GM19240 (cell line): ENCODE data around the gene GNAQ.

Source experiments
- DNase-seq: peaks from one replicate; pipeline ENCODE4 v3.0.0; 2011; ENCODE audit warnings: low spot score; ENCODE audit not compliant: insufficient read length

The GNAQ gene

DNA sequence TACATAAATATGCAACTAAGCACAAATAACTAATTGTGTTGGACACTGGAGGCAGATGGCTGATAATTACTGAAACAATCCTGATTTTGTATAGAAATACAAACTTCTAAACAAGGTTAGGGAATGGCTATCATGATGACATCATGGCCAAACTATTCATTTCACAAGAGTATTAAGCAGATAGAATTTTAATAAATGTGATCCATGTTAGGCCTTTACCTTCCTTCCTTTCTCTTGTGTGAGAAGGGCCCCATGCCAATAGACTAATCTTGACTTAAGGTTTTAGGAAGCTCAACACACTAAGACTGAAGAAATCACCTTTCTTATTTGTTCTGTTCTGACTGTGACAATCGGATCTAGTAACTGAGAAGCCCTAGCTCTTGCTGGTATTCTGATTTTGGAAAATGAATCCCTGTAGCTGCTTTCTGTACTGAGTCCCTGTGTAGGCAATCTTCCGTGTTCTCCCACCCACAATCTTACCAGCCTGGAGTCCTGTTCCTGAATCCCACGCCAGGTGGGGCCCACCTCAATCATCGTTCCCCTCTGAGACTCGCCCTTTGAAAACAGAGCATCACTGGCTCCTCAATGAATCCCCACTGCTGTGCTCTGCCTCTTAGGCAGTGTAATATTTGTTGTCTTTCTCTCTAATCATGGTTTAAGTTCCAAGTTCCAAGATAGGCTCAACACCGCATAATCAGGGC lies 214.8 kb downstream of the GNAQ start:
- no peak for DNase-seq

DNA sequence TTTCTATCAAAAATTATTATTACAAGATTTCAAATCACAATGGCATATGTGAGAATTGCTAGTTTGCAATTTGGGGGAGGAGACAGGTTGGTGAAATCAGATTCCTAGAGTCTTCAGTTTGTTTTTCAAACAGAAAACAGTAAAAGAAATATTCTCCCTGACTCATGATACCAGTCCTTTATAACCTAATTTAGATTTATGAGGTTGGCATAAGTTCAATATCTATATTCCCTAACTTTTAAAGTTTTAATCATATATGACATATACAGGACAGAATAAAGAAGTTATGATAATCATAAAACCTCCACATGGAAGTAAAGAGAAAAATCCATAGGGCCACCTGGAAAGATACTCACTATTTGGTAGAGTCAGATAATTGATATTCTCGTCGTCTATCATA lies 216.4 kb downstream of the GNAQ start:
- DNase-seq, result no peak

DNA sequence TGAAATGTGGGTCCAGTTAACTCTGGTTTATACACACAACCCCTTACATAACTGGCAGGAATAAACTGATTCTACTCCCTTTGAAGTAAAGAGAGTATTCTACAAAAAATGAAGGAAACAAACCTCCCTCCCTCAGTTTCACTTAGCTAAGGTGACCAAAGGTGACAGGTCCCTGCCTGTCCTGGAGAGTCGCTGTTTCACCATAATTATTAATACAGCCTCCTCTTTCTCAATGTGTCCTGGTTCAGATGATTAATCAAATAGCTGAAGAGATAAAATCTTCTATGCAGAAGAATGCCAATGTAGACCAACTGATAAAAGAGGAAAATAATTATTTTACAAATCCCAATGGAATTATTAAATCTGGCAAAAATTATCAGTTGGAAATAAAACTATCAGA lies 219.8 kb downstream of the GNAQ start:
- DNase-seq, result no peak

DNA sequence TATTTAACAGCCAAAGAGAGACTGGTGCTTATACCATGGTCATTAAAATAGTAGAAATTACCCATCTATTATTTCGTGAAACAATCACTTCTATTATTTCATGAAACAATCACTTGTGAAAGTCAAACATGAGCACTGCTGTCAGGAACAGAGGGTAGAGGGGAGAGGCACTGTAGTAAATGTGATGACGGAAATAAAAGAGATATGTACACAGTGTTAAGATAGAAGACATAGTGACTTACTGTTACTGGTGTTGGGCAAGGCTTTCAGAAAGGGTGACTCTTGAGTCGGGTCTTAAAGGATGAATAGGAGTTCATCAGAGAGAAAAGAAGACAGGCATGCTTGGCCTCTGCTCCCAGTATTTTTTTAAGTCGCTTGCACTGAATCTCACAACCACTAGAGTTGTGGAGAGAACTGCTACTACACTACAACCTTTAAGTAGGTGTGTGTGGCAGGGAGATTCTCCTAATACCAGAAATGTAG lies 220.9 kb downstream of the GNAQ start:
- no peak for DNase-seq

DNA sequence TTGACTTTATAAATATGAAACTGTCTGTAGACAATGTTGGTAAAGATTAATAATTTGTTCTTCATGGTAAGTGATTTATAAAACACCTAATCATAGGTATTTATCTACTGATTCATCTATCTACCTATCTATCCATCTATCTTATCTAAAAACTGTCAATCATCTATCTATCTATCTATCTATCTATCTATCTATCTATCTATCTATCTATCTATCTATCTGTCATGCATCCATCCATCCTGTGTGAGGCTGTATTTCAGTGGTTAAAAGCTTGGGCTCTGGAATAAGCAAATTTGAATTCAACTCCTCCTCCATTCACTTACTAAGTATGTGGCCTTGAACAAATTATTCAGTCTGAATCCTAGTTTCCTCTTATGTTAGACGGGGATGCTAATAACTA lies 221.6 kb downstream of the GNAQ start:
- DNase-seq, result no peak

DNA sequence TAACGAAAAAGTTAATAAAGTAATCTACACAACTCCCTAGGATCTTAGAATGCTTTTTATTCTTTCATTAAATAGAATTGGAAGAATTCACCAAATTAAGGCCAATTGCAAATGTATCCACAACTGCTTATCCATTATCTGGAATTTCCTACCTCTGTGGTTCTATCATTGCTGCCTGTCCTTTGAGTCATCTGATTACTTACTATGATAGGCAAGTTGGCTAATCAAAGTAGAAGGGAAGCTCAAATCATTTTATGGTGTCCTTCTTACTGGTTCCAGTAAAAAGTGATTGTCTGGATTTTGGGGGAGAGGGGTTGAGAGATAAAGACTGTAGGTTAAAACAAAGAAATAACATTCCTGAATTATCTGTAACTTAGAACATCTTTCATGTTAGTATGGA lies 222.1 kb downstream of the GNAQ start:
- no peak for DNase-seq

DNA sequence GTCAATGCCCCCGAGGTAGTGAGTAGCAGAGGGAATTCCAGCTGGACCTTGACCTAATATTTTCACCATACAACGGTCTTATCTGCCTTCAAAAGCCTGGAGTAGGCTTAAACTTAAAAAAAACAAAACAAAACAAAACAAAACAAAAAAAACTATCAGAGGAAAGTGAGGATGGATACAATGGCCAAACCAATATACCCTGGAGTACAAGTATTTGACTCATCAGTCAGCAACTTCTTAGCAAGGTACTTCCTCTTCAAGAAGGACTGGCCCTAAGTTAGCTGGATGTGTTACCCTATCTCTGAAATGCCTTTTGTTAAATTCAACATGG lies 222.9 kb downstream of the GNAQ start:
- DNase-seq, result no peak

DNA sequence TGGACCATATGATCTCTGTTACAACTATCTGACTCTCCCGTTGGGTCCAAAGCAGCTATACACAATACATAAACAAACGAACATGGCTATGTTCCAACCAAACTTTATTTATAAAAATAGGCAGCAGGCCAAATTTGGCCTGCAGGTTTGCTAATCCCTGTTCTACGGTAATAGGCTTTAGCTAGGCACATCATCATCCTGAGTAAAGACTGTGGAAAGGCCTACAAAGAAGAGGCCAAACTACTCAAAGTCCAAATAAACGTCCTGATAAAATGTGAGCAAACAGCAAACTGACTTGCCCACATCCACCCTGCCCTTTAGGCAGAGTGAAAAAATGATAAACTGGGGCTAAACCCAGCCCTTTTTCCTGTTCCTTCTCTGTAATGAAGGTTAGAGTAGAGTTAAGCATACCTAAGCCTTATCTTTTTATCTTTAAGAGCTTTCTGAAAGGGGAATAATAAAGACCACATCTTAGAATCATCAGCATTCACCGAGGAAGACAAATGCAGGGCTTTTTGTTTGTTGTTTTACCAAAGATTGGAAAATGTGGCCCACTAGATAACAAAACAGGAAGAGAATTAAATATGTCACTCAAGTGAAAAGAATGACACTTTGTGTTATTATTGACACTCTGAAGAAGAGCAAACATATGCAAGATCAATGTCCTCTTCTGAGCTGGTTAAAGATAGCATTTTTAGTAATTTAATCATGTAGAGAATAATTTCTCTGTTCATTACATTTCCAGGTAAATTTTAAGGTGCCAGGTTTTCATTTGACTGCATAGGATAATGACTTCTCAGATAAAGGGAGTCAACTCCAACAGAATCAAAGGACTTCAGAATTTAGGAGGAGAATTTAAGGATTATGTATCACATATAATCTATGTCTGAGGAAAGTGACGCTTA lies 223.5 kb downstream of the GNAQ start:
- no peak for DNase-seq

DNA sequence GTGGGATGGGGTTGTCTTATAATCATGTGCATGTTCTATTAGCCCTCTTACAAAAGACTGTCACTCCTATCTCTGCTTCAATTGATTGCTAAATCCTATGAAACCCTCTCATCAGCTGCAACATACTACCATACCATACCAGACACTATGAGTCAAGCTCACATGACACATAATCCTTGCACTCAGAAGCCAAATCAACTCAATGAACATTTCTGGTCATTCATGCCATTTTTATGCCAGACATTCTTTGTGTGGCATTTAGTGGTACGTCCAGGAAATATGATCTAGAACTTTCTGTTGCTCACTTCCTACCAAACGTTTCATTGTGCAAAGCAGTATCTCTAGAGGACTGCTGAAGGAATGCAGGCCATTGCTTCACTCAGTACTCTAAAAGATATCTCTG lies 224.3 kb downstream of the GNAQ start:
- no peak for DNase-seq

DNA sequence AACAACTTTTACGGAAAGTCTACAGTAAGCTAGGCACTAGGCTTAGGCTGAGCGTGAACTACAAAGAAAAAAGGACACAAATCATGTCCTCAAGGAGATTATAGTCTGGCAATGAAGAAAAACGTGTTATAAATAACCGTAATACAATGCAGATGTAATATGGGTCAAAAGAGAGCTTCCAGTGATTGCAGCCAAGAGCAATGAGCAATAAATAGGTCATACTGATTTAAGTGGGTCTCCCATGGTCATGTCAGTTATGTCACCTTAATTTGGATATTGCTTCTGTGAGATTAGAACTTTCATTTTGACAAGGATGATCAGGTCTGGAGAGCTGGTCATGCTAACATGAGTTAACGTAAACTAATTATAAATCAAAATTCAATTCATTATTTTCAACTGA lies 224.9 kb downstream of the GNAQ start:
- no peak for DNase-seq

DNA sequence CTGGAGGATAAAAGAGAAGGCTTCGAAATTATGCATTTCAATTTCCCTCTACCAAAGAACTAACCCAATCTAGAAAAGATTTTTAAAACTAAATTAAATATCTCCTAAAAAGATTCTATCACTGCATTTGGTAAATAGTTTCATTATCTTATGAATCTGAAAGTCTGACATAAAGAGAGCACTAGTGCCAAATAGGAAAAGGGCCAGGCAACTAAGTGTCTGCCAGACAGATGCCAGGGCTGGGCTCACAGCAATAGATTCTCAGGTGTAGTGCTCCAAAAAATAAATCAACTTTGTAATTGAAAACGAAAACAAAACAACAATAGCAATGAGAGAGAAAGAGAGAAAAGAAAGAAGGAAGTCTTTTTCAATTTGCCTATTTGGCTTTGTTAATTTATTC lies 225.8 kb downstream of the GNAQ start:
- DNase-seq, result no peak

DNA sequence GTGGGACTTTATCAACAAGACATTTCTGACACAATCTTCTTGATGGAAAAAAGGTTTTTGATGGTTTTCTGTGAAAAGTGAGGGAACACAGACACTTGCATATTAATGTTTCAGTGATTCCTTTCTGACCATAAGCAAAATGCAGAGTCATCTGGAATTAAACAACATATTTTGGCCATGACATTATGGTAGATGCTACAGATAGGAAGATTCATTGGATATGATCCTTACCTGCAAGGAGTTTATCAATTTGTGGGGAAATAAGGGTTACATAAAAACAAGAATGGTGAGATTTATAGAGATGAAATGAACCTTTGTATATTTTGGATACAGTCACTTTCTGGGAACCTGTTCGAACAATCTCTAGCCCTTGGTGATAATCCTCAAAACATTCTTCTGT lies 228.2 kb downstream of the GNAQ start:
- no peak for DNase-seq

DNA sequence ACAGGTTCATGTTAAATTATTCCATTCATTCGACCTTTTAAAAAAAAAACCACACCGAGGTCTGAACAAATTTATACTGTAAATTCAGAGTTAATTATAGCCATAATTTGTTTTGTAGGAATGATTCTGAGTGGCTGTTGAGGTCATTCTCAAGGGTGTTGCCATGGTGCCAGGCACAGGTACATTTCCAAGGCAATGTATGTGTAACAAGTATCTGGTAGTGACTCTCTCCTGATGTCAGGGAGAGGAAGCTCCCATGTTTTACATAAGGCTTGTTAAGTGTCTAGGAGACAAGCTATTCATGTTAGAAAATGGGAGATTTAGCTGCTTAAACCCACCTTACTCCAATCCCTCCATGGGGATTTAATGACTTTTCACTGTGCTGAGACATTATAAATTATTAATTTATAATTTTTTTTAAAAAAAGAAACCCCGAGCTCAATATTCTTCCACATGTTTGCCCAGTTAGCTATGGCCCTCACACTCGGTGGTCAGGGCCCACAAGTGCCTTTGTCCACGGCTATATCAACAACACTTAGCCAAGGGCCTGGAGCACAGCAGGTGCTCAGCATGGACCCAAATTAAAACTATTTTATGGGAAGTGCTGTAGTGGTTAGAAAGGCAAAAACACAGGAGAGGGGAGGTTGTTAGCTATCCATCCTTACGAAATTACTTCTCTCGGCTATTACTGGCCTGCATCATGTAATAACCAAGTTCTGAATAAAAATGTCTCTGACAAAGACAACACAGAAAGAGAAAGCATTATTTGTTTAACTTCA lies 228.9 kb downstream of the GNAQ start:
- no peak for DNase-seq

DNA sequence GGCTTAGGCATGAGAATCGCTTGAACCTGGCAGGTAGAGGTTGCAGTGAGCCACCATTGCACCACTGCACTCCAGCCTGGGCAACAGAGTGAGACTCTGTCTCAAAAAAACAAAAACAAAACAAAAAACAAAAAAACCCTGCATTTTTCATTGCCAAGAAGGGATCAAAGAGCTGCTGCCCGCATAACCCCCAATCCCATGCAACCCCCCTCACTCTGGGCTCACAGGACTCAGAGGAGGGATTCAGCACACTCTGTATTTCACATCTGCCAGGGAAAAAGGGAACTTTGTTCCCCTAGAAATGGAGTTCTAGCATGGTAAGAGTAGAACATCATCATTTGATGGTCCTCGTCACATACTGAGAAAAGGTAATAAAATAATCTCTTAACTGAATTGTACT lies 229.5 kb downstream of the GNAQ start:
- no peak for DNase-seq

DNA sequence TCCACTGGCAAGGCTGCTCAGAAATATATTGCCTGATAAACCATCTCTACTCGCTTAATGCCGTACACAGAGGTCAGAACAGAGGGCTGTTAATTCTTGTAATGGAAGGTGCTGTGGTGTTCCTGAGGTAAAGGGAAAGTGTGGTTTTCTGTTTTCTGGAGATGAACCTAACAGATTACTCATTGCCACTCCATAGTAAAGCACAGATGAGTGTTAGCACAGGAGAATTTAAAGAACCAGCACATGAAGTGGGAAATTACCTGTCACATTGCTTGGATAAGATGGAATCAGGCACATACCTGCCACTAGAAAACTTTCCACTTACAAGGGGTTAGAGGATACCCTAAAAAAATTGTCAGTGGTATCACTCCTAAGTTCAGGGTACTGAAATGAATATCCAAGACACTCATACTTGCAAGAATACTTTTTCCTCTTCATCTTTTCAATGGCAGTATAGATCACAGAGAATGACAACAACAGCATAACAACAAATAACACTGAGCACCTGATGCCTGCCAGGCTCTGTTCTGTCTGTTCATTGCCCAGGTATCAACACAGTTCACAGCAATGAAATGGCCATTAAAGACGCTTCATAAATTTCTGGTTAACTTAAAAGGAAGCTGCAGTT lies 230.6 kb downstream of the GNAQ start:
- DNase-seq, result no peak

DNA sequence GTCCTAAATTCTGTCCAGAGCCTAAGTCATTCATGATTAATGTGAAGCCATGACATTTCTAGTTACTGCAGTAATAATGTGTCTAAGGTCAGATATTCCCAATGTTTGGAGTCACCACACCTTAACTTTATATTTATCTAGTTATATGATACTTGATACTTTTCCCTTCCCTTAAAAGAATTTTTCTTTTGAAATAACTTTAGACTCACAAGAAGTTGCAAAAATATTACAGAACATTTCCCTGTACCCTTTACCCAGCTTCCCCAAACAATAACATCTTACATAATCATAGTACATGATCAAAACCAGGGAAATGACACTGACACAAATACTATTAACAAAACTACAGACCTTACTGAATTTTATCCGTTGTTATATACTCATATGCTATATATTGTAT lies 233.5 kb downstream of the GNAQ start:
- no peak for DNase-seq

DNA sequence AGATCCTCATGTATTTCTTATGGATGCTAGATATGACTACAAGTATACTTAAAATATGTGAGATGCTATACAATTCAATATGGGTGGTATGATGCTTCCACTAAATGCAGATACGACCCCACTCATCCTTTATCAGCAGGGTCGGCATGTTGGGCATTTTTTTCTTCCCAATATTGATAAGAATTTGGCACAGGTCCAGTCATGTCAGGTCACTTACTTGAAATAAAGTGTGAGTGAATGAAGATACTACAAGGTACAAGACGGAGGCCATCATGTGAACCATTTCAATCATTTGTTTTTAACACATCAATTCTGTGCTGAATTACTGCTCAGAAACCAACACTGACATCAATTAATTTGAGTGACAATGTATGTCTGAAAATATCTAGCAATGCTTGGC lies 236.6 kb downstream of the GNAQ start:
- DNase-seq, result no peak

DNA sequence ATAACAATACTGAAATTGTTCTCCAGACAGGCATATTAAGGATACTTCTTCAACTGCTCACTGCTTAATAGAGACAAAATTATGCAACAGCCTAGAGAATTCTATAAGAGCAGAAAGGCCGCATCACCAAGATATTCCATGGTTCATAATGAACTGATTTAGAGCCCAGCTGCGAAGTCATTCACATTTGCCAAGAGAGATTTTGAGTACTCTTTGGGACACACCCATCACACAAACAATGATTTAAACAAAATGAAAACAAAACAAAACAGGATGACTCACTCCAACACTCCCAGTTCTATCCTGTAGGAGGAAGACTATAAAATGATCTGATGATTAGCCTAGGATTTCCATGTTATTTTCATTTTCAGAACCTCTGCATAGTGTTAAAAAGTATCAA lies 237.8 kb downstream of the GNAQ start:
- no peak for DNase-seq

DNA sequence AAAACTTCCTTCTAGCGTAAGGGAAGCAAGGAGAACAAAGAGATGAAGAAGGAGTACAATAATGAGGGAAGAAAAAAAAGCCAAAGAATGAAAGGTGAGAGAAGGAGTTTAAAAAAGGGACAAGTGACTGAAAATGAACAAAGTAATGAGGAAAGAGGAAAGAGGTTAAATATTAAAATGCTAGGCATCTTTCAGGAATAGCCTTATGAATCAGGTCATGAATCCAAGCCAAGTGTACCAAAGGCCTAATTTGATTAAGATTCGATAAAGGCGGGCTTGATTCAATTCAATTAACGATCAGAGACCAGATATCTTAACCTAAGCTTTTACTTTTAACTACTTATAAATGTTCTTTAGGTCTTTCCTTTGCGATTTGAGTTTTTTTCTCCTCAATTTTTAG lies 241.7 kb downstream of the GNAQ start:
- no peak for DNase-seq

DNA sequence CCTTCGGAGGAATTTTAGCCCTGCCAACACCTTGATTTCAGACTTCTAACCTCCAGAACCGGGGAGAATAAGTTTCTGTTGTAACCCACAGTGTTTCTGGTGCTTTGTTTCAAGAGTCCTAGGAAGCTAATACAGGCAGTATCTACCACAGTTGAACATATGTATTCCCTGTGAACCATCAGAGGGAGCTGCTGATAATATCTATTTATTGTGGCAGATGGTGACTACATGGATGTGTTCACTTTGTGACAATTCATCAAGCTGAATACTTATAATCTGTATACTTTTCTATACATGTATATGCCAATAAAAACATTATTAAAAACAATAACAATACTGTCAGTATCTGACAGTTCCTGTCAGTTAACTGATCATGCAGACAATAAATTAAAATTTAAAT lies 246.3 kb downstream of the GNAQ start:
- no peak for DNase-seq

DNA sequence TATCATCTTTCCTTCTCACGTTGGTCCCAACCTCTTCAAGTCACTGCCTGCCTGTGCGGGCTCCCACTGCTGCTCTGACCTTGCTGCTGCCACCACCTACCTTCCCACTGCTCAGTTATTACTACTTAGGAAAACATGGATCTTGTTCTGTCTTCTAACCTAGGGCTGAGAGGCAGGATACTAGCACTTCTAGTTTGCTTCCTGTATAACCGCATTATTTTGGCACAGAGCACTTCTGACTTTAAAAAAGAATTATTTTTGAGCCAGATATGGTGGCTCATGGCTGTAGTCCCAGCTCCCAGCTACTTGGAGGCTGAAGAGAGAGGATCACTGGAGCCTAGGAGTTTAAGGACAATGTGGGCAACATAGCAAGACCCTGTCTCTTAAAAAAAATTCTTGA lies 248.1 kb downstream of the GNAQ start:
- no peak for DNase-seq

DNA sequence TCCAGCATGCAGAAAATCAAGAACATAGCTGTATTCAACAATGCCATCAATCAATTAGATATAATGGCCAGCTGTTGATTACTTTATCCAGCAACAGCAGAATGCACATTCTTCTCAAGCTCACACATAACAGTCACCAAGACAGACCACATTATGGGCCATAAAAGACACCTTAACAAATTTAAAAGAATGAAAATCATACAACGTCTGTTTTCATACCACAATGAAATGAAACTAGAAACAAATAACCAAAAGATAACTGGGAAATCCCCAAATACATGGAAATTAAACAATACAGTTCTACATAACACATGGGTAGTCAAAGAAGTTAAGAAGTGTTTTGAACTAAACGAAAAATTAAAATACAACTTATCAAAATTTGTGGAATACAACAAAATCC lies 252.6 kb downstream of the GNAQ start:
- no peak for DNase-seq
